ENCODE measurements around the gene STARD3. TPM values are rescaled to one million over a fixed set of nuclear protein-coding genes. Genes with fewer than 3 reads are reported as not detected.

Gene STARD3
- total and polyA plus RNA-seq, 9 of the 15 experiments (the other 6 are each of a cell fraction or from before 2014, with no cell fraction given): 0.63 to 87.0 (median 46.0) TPM

GRCh38 chr17:39670746-39671145 lies 33.8 kb downstream of the STARD3 start (continued):
- TF ChIP-seq, protein P1, sequence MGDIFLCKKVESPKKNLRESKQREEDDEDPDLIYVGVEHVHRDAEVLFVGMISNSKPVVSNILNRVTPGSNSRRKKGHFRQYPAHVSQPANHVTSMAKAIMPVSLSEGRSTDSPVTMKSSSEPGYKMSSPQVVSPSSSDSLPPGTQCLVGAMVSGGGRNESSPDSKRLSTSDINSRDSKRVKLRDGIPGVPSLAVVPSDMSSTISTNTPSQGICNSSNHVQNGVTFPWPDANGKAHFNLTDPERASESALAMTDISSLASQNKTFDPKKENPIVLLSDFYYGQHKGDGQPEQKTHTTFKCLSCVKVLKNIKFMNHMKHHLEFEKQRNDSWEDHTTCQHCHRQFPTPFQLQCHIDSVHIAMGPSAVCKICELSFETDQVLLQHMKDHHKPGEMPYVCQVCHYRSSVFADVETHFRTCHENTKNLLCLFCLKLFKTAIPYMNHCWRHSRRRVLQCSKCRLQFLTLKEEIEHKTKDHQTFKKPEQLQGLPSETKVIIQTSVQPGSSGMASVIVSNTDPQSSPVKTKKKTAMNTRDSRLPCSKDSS (IDR thresholded peaks at IDR 0.05; ENCODE audit: low read depth, partially characterized antibody): no peak
- no peak for TF ChIP-seq NFRKB (IDR thresholded peaks at IDR 0.05; ENCODE audit: low read depth)
- TF ChIP-seq SLC30A9 (CRISPR knock-in tag; IDR thresholded peaks at IDR 0.05): no peak
- TF ChIP-seq CBX5 (IDR thresholded peaks at IDR 0.05; ENCODE audit: borderline replicate concordance, low read depth): no peak
- no peak for TF ChIP-seq HNRNPK (IDR thresholded peaks at IDR 0.05; ENCODE audit: low read depth, low read length, poor library complexity, severe bottlenecking)
- TF ChIP-seq MTA3 (IDR thresholded peaks at IDR 0.05; ENCODE audit: borderline replicate concordance): no peak
- TF ChIP-seq FOXA3 (CRISPR knock-in tag; conservative IDR thresholded peaks at IDR 0.05 in 1 of 2, IDR thresholded peaks at IDR 0.05 in 1 of 2): no peak
- TF ChIP-seq ZNF143 (CRISPR knock-in tag; IDR thresholded peaks at IDR 0.05): no peak
